ENCODE measurements around the gene ARHGAP35.

The ARHGAP35 gene

GRCh38 chr19:46903458-46903857, 42.7 kb downstream of the ARHGAP35 start:
- TF ChIP-seq NFIC (IDR thresholded peaks at IDR 0.05) (peak; percentile 13; the same call in 1 of the 2 replicates), EP300 (IDR thresholded peaks at IDR 0.05; ENCODE audit: borderline replicate concordance) (no peak)

- TF ChIP-seq CREB1 (IDR thresholded peaks at IDR 0.05; ENCODE audit: low read depth) (no peak), REST (IDR thresholded peaks at IDR 0.05; ENCODE audit: low read depth) (no peak), NFIC (IDR thresholded peaks at IDR 0.05) (no peak), TCF12 (IDR thresholded peaks at IDR 0.05; ENCODE audit: low read depth) (no peak), YY1 (IDR thresholded peaks at IDR 0.05; ENCODE audit: low read depth) (no peak), EP300 (IDR thresholded peaks at IDR 0.05; ENCODE audit: borderline replicate concordance) (no peak), RAD21 (IDR thresholded peaks at IDR 0.05; ENCODE audit: low read depth) (no peak), MAX (IDR thresholded peaks at IDR 0.05) (no peak), USF1 (IDR thresholded peaks at IDR 0.05) (no peak), CEBPB (IDR thresholded peaks at IDR 0.05) (no peak), FOXM1 (IDR thresholded peaks at IDR 0.05; ENCODE audit: borderline replicate concordance, low read depth) (no peak)
Observed at GRCh38 chr19:46904114-46905060, 43.6 kb downstream of the ARHGAP35 start.

- TF ChIP-seq USF1 (IDR thresholded peaks at IDR 0.05) = no peak
- no peak for TF ChIP-seq REST (IDR thresholded peaks at IDR 0.05; ENCODE audit: low read depth)
- TF ChIP-seq TAF1 (IDR thresholded peaks at IDR 0.05; ENCODE audit: low read depth) = no peak
Observed at GRCh38 chr19:46906221-46906620, 45.4 kb downstream of the ARHGAP35 start.

- no peak for TF ChIP-seq RAD21 (IDR thresholded peaks at IDR 0.05; ENCODE audit: low read depth)
- no peak for TF ChIP-seq YY1 (IDR thresholded peaks at IDR 0.05; ENCODE audit: low read depth)
- no peak for TF ChIP-seq ZBTB7A (IDR thresholded peaks at IDR 0.05; ENCODE audit: low read depth)
- TF ChIP-seq NFIC (IDR thresholded peaks at IDR 0.05) = no peak
- TF ChIP-seq EGR1 (IDR thresholded peaks at IDR 0.05) = no peak
- TF ChIP-seq REST (IDR thresholded peaks at IDR 0.05; ENCODE audit: low read depth) = no peak
- TF ChIP-seq FOXM1 (IDR thresholded peaks at IDR 0.05; ENCODE audit: borderline replicate concordance, low read depth) = no peak
- TF ChIP-seq CREB1 (IDR thresholded peaks at IDR 0.05; ENCODE audit: low read depth) = no peak
- no peak for TF ChIP-seq MAX (IDR thresholded peaks at IDR 0.05)
- no peak for TF ChIP-seq TCF12 (IDR thresholded peaks at IDR 0.05; ENCODE audit: low read depth)
- TF ChIP-seq TAF1 (IDR thresholded peaks at IDR 0.05; ENCODE audit: low read depth) = no peak
Observed at GRCh38 chr19:46907880-46908279, 47.1 kb downstream of the ARHGAP35 start.

GRCh38 chr19:46909356-46909755, 48.6 kb downstream of the ARHGAP35 start:
- TF ChIP-seq YY1 (IDR thresholded peaks at IDR 0.05; ENCODE audit: low read depth) (no peak), TEAD4 (IDR thresholded peaks at IDR 0.05) (no peak), NFIC (IDR thresholded peaks at IDR 0.05) (no peak), USF1 (IDR thresholded peaks at IDR 0.05) (no peak), REST (IDR thresholded peaks at IDR 0.05; ENCODE audit: low read depth) (no peak), FOXM1 (IDR thresholded peaks at IDR 0.05; ENCODE audit: borderline replicate concordance, low read depth) (no peak), TAF1 (IDR thresholded peaks at IDR 0.05; ENCODE audit: low read depth) (no peak), TCF12 (IDR thresholded peaks at IDR 0.05; ENCODE audit: low read depth) (no peak), RAD21 (IDR thresholded peaks at IDR 0.05; ENCODE audit: low read depth) (no peak), ZBTB7A (IDR thresholded peaks at IDR 0.05; ENCODE audit: low read depth) (no peak), EP300 (IDR thresholded peaks at IDR 0.05; ENCODE audit: borderline replicate concordance) (no peak), EGR1 (IDR thresholded peaks at IDR 0.05) (no peak), CREB1 (IDR thresholded peaks at IDR 0.05; ENCODE audit: low read depth) (no peak), CEBPB (IDR thresholded peaks at IDR 0.05) (no peak), MAX (IDR thresholded peaks at IDR 0.05) (no peak)

Data from Ishikawa (cell line).